GM10266 (cell line): Measurements from ENCODE around the gene PARVB.

Experiments used
- DNase-seq: peaks from one replicate; pipeline ENCODE4 v3.0.0; 2012; ENCODE audit errors: extremely low spot score
- TF ChIP-seq, protein P1 (sequence below): IDR thresholded peaks from 2 replicates; pipeline ENCODE4 v1.5.1; 2012; ENCODE audit warnings: mild to moderate bottlenecking, low read depth; ENCODE audit not compliant: control insufficient read depth, insufficient read depth; ENCODE audit errors: missing control alignments

Gene PARVB

DNA sequence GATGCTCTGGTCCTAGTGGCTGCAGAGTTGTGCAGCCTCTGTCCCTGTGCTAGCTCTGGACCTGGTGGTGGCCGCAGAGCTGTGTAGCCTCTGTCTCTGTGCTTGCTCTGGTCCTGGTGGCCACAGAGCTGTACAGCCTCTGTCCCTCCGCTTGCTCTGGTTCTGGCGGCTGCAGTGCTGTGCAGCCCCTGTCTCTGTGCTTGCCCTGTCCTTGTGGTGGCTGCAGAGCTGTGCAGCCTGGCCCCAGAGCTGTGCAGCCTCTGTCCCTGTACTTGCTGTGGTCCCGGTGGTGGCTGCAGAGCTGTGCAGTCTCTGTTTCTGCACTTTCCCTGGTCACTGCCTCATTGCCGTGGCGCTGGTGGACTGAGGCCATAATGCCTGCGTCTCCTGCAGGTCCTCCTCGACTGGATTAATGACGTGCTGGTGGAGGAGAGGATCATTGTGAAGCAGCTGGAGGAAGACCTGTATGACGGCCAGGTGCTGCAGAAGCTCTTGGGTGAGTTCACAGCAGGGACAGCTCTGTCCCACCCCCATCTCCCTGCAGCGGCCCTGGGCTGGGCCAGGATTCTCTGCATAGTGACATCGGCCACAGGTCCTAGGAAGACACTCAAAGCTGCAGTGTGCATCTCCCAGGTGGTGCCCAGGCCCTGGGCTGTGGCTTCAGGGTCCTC is 94.7 kb downstream of the PARVB start:
- DNase-seq = no peak
- TF ChIP-seq, protein P1, sequence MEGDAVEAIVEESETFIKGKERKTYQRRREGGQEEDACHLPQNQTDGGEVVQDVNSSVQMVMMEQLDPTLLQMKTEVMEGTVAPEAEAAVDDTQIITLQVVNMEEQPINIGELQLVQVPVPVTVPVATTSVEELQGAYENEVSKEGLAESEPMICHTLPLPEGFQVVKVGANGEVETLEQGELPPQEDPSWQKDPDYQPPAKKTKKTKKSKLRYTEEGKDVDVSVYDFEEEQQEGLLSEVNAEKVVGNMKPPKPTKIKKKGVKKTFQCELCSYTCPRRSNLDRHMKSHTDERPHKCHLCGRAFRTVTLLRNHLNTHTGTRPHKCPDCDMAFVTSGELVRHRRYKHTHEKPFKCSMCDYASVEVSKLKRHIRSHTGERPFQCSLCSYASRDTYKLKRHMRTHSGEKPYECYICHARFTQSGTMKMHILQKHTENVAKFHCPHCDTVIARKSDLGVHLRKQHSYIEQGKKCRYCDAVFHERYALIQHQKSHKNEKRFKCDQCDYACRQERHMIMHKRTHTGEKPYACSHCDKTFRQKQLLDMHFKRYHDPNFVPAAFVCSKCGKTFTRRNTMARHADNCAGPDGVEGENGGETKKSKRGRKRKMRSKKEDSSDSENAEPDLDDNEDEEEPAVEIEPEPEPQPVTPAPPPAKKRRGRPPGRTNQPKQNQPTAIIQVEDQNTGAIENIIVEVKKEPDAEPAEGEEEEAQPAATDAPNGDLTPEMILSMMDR = no peak

DNA sequence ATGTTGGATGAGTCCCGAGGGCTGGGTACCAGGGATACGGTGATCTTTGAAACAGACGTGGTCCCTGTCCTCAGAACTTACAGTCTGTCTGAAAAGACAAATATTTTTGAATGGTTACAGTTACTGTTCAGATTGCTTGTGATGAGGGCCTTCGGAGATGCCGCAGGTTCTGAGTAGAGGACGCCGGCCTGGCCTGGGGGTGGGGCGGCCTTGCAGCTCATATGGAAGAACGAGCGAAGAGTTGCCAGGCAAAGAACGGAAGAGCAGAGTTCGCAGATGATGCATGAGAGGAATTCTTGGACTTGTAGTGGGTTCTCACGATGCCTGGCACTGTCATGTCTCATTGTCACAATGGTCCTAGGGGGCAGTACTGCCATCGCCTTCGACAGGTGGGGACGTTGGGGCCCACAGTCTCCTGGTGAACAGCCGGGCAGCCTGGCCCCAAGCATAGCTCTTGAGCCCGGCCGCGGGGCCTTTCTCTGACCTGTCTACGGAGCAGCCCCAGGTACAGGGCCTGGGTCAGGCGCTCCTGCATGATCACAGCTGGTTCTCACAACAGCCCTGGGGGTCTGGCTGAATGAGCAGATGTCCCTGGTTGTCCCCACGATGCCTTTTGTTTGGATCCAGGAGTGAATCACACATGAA is 95.7 kb downstream of the PARVB start:
- no peak for DNase-seq
- TF ChIP-seq, protein P1 = no peak

DNA sequence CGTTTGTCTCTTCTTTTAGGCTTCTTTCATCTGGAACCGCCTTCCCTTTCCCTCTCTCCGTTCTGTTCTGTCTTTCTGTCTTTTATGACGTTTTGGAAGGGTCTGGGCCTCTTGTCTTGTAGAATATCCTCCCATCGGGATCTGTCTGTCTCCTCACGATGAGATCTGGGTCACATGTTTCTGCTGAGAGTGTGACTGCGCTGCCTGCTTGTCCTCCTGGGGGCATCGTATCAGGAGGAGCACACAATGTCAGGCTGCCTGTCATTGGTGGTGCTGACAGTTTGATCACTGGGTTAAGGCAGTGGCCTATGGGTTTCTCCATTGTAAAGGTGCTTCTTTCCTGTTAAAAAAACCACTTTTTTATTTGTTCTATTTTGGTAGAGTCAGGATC is 96.2 kb downstream of the PARVB start:
- no peak for DNase-seq
- TF ChIP-seq, protein P1 = no peak

DNA sequence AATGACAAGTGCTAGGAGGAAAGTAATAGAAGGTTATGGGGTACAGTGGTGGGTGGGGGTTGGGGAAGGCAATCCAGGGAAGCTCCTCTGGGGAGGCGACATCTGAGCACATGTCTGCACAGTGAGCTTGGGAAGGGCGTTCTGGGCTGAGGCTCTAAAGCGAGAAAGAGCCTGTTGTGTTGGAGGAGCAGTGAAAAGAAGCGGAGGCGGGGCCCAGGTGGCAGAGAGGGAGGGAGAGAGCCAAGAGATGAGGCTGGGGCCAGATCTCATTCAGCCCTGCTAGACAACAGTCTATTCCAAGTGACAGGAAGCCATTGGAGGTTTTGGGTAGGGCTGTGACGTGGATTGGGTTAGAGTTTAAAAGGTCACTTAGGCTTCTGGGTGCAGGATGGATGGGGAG is 101.3 kb downstream of the PARVB start:
- no peak for DNase-seq
- TF ChIP-seq, protein P1 = no peak

DNA sequence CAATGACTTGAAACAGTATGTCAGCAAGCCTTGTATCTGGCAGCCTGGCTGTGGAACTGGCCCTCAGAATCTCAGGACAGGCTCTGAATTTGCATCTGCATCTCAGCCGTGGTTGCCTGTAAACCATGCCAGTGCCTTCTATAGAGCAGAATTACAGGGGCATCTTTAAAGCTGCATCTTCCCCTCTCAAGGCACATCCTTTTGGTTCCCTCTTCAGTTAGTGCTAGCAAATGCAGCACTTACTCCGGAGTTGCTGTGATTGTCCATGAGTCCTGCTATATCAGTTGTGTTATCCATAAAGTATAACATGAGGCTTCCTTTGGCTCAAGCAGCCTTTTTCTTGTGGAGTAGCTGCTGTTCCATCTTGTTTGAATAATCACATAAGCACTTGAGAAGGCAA is 102.7 kb downstream of the PARVB start:
- TF ChIP-seq, protein P1 = no peak
- no peak for DNase-seq

DNA sequence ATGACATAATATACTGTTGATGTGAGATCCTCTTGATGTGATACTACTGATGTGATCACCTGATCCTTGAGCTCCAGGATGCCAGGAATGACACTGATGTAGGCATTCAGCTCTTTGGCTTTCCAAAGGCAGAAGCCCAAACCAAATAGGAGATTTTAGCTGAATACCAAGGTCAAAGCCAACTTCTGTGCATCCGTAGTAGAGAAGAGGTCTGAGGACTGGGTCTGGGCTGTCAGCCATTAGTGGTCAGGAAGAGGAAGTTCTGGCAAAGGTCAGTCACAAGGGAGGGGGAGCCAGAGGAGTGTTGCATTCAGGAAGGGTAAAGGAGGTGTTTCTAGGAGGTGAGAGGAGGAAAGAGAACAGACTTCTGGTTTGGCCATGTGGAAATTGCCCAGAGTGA is 103.3 kb downstream of the PARVB start:
- no peak for DNase-seq
- TF ChIP-seq, protein P1 = no peak

DNA sequence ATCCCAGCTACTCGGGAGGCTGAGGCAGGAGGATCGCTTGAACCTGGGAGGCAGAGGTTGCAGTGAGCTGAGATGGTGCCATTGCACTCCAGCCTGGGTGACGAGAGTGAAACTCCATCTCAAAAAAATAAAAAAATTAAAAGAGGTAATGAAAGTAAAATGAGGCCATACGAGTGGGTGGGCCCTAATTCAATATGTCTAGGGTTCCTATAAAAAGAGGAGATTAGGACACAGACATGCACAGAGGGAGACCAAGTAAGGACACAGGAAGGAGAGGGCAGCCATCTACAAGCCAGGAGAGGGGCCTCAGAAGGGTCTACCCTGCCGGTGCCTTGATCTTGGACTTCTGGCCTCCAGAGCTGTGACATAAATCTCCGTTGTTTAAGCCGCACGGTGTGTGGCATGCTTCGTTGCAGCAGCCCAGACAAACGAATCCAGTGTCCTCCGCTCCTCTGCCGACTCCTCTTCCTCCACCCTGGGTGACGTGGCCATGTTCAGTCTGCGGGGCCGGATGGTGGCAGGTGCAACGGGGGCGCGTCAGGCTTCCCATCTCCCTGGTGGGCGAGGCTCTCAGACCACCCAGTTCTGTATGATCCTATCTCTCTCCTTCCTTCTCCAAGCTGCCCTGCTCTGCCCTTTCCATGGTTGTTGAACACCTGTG is 105.0 kb downstream of the PARVB start:
- TF ChIP-seq, protein P1 = no peak
- DNase-seq = no peak
